EH (cell line): ENCODE data around the gene SNTG2.
"Not testable (repeated sequence)": the region's sequence is repeated elsewhere in the genome, so short reads cannot be mapped to it uniquely, and the experiment has no call there.

Experiments used
- DNase-seq: peaks from one replicate; pipeline ENCODE4 v3.0.0-alpha.2; 2015; ENCODE audit warnings: low read depth

Gene SNTG2

GRCh38 chr2:1192121-1192520 is 241.5 kb downstream of the SNTG2 start:
- no peak for DNase-seq

GRCh38 chr2:1193801-1194200 is 243.2 kb downstream of the SNTG2 start:
- no peak for DNase-seq

GRCh38 chr2:1203772-1204171 is 253.1 kb downstream of the SNTG2 start:
- no peak for DNase-seq

- DNase-seq, result no peak
Measured at GRCh38 chr2:1205853-1206252, 255.2 kb downstream of the SNTG2 start.

GRCh38 chr2:1207962-1208510 is 257.4 kb downstream of the SNTG2 start:
- no peak for DNase-seq

GRCh38 chr2:1208522-1208921 is 257.9 kb downstream of the SNTG2 start:
- DNase-seq, result no peak

- no peak for DNase-seq
Measured at GRCh38 chr2:1209246-1209645, 258.6 kb downstream of the SNTG2 start.

- no peak for DNase-seq
Measured at GRCh38 chr2:1209761-1210160, 259.1 kb downstream of the SNTG2 start.

- peak; percentile 0 for DNase-seq
Measured at GRCh38 chr2:1210352-1210751, 259.7 kb downstream of the SNTG2 start.

- DNase-seq, result peak; percentile 57
Measured at GRCh38 chr2:1219901-1220573, 269.4 kb downstream of the SNTG2 start.

- no peak for DNase-seq
Measured at GRCh38 chr2:1222056-1222455, 271.4 kb downstream of the SNTG2 start.

- no peak for DNase-seq
Measured at GRCh38 chr2:1223791-1224190, 273.1 kb downstream of the SNTG2 start.

GRCh38 chr2:1224901-1225300 is 274.3 kb downstream of the SNTG2 start:
- peak; percentile 4 for DNase-seq

- DNase-seq, result no peak
Measured at GRCh38 chr2:1226766-1227165, 276.1 kb downstream of the SNTG2 start.

GRCh38 chr2:1227274-1227900 is 276.7 kb downstream of the SNTG2 start:
- no peak for DNase-seq

GRCh38 chr2:1229596-1229995 is 278.9 kb downstream of the SNTG2 start:
- DNase-seq, result not testable (repeated sequence)

GRCh38 chr2:1230155-1230893 is 279.7 kb downstream of the SNTG2 start:
- DNase-seq, result no peak

- no peak for DNase-seq
Measured at GRCh38 chr2:1231466-1232063, 280.9 kb downstream of the SNTG2 start.

GRCh38 chr2:1233281-1233680 is 282.6 kb downstream of the SNTG2 start:
- no peak for DNase-seq

GRCh38 chr2:1234731-1235308 is 284.2 kb downstream of the SNTG2 start:
- peak; percentile 75 for DNase-seq

GRCh38 chr2:1235806-1236205 is 285.2 kb downstream of the SNTG2 start:
- no peak for DNase-seq

GRCh38 chr2:1236606-1237005 is 286.0 kb downstream of the SNTG2 start:
- peak; percentile 7 for DNase-seq
